Right atrium auricular region (tissue), 2 donors: ENCODE results near the gene HS3ST5. TPM values are rescaled to one million over a fixed set of nuclear protein-coding genes. Genes with fewer than 3 reads are reported as not detected.
"Not testable (repeated sequence)": the region's sequence is repeated elsewhere in the genome, so short reads cannot be mapped to it uniquely, and the experiment has no call there.

Source experiments
- DNase-seq: peaks from one replicate; pipeline ENCODE4 v3.0.0-alpha.2; 2019; ENCODE audit warnings: low spot score
- H3K27ac ChIP-seq, 2 donors: fragments of 200-600 bp; sonication (generic); 1 replicate in 1 of 2; 2 replicates in 1 of 2; pipeline ENCODE4 v1.5.1; 2016 to 2019
- H3K27me3 ChIP-seq, 2 donors: fragments of 200-600 bp; sonication (generic); one replicate each; pipeline versions ENCODE4 v1.5.1 to v1.6.0; 2017 to 2019
- H3K36me3 ChIP-seq: fragments of 200-600 bp; sonication (generic); one replicate; pipeline ENCODE4 v1.5.1; 2016
- H3K4me1 ChIP-seq, 2 donors: fragments of 200-600 bp; sonication (generic); one replicate each; pipeline versions ENCODE4 v1.5.1 to v1.6.0; 2017 to 2019
- H3K4me3 ChIP-seq, 2 donors: fragments of 200-600 bp; sonication (generic); 1 replicate in 1 of 2; 2 replicates in 1 of 2; pipeline ENCODE4 v1.5.1; 2017 to 2019; ENCODE audit warnings: mild to moderate bottlenecking in 1 of 2, moderate library complexity in 1 of 2
- H3K9me3 ChIP-seq, 2 donors: fragments of 200-600 bp; sonication (generic); one replicate each; pipeline ENCODE4 v1.5.1; 2019
- CTCF ChIP-seq, 2 donors: fragments of 200-600 bp; sonication (generic); IDR thresholded peaks; one replicate each; pipeline ENCODE4 v1.5.1; 2019; ENCODE audit warnings: antibody characterized with exemption in 2 of 2
- total RNA-seq, 2 donors: library from RNA; depleted of rRNA; stranded (reverse); fragments of >200 nt; gene quantifications; one replicate each; pipeline ENCODE4 v1.1.0, GENCODE V29; 2016

HS3ST5 gene
- total RNA-seq, 2 donors from 2014 or later: not detected

- DNase-seq: no peak
- TF ChIP-seq CTCF (IDR thresholded peaks at IDR 0.05): no peak
- H3K4me1 ChIP-seq: no peaks in the 10 kb centered on the region
- H3K27me3 ChIP-seq: no peaks in the 10 kb centered on the region
- no peaks in the 10 kb centered on the region for H3K36me3 ChIP-seq
- H3K9me3 ChIP-seq: no peaks in the 10 kb centered on the region
- no peak overlapping the region for H3K27ac ChIP-seq
- no peak overlapping the region for H3K4me3 ChIP-seq
Observed at GRCh38 chr6:114334237-114334636, 8.6 kb downstream of the HS3ST5 start.

- no peaks in the 10 kb centered on the region for H3K4me1 ChIP-seq
- no peaks in the 10 kb centered on the region for H3K9me3 ChIP-seq
- TF ChIP-seq CTCF (IDR thresholded peaks at IDR 0.05): no peak
- DNase-seq: no peak
- H3K4me3 ChIP-seq: no peak overlapping the region
- H3K27me3 ChIP-seq: no peaks in the 10 kb centered on the region
- no peaks in the 10 kb centered on the region for H3K36me3 ChIP-seq
- H3K27ac ChIP-seq: no peak overlapping the region
Observed at GRCh38 chr6:114327074-114327473, 15.7 kb downstream of the HS3ST5 start.

DNA sequence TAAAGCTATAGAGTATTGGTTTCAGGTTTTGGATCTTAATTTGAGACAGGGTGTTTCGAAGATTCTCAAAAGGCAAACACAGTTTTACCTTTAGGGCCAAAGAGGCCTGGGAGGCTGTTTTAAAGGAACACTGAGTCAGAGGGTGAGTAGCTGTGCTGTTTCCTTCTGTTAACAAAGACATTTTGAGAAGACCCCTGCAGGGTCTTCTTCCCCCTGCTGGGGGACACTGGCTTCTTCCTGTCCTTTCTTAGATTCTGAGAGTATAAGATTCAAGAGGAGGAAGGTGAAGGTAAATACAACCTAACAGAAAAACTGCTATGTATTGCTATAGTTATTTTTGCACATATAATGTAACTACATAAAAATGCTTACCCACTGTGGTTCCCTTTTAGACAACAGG is 19.0 kb downstream of the HS3ST5 start:
- TF ChIP-seq CTCF (IDR thresholded peaks at IDR 0.05): no peak
- Histone ChIP-seq H3K4me1 (no peaks in the 10 kb centered on the region), H3K27me3 (no peaks in the 10 kb centered on the region), H3K4me3 (no peak overlapping the region), H3K27ac (no peak overlapping the region), H3K36me3 (no peaks in the 10 kb centered on the region), H3K9me3 (no peaks in the 10 kb centered on the region)
- no peak for DNase-seq

- TF ChIP-seq CTCF (IDR thresholded peaks at IDR 0.05): no peak
- DNase-seq: no peak
- no peaks in the 10 kb centered on the region for H3K36me3 ChIP-seq
Observed at GRCh38 chr6:114319749-114320148, 23.1 kb downstream of the HS3ST5 start.

DNA sequence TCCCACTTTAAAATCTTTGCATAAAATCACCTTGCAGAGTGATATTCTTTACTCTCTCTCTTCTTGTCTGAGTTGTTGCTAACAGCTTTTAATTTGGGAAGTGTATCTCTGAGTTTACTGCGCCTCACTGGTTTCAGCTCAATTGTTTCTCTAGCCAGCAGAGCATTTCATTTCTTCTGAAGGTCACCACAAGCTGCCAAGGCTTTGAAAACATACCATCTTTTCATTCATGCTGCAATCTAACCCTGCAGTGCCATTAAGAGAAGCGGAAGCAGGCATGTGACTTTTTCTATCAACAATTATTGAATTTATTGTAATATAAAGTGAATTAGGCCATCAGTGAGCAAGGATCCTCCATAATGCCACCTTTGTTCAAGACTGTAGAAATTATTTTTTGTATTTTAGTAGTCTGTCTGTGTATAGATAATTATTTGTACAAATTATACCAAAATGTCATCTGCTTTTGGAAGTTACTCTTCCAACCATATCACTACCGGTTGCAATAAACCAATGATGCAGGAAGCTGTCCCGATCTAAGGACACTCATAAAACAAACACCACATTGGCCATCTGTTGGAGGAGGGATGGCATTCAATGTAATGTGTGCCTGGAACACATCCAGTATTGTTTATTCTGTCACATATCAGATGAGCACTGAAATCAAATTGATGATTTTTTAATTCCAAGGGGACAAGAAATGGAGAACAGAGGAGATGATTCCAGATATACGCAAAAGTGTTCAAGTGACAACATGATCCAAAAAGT is 26.8 kb downstream of the HS3ST5 start:
- TF ChIP-seq CTCF (IDR thresholded peaks at IDR 0.05): no peak
- no peaks in the 10 kb centered on the region for H3K36me3 ChIP-seq
- H3K9me3 ChIP-seq: no peaks in the 10 kb centered on the region
- no peaks in the 10 kb centered on the region for H3K27me3 ChIP-seq
- no peaks in the 10 kb centered on the region for H3K4me1 ChIP-seq
- H3K4me3 ChIP-seq: no peak overlapping the region
- no peak for DNase-seq
- no peak overlapping the region for H3K27ac ChIP-seq

More at GRCh38 chr6:114319749-114320148, 23.1 kb downstream of the HS3ST5 start:
- Histone ChIP-seq H3K4me3 (no peak overlapping the region), H3K4me1 (no peaks in the 10 kb centered on the region), H3K27me3 (no peaks in the 10 kb centered on the region), H3K27ac (no peak overlapping the region), H3K9me3 (no peaks in the 10 kb centered on the region)

DNA sequence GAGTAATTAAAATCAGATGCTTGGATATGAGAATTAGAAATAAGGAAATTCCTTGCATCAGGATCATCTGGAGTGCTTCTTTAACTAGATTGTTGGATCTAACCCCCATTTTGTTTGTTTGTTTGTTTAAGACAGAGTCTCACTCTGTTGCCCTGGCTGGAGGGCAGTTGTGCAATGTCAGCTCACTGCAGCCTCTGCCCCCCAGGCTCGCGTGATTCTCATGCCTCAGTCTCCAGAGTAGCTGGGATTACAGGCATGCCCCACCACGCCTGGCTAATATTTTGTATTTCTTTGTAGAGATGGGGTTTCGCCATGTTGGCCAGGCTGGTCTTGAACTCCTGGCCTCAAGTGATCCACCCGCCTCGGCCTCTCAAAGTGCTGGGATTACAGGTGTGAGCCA is 29.0 kb downstream of the HS3ST5 start:
- H3K9me3 ChIP-seq, DNase-seq, H3K27ac ChIP-seq, H3K27me3 ChIP-seq, H3K4me1 ChIP-seq, H3K4me3 ChIP-seq, H3K36me3 ChIP-seq: not testable (repeated sequence)
